Breast epithelium (tissue), 4 donors: Measurements from ENCODE around the gene SLC5A11. TPM values are rescaled to one million over a fixed set of nuclear protein-coding genes. Genes with fewer than 3 reads are reported as not detected.

Source experiments
- DNase-seq, 2 donors: peaks; one replicate each; pipeline ENCODE4 v3.0.0-alpha.2; 2019; ENCODE audit warnings: low spot score in 2 of 2
- H3K27ac ChIP-seq, 2 donors: fragments of 200-600 bp; sonication (generic) in 1 of 2; one replicate each; pipeline ENCODE4 v1.5.1; 2016 to 2019; ENCODE audit warnings: mild to moderate bottlenecking in 1 of 2
- H3K27me3 ChIP-seq, 2 donors: fragments of 200-600 bp; sonication (generic) in 1 of 2; one replicate each; pipeline versions ENCODE4 v1.5.1 to v1.6.0; 2017 to 2019; ENCODE audit warnings: control low read depth in 1 of 2, mild to moderate bottlenecking in 1 of 2
- H3K36me3 ChIP-seq: fragments of 200-600 bp; one replicate; pipeline ENCODE4 v1.5.1; 2019
- H3K4me1 ChIP-seq, 2 donors: fragments of 200-600 bp; sonication (generic); one replicate each; pipeline ENCODE4 v1.5.1; 2016 to 2019; ENCODE audit warnings: control low read depth in 1 of 2
- H3K4me3 ChIP-seq, 3 donors: fragments of 200-600 bp; sonication (generic); 1 replicate in 2 of 3; 2 replicates in 1 of 3; pipeline ENCODE4 v1.5.1; 2016 to 2019; ENCODE audit warnings: mild to moderate bottlenecking in 3 of 3, moderate library complexity in 2 of 3
- H3K9me3 ChIP-seq, 2 donors: fragments of 200-600 bp; sonication (generic) in 1 of 2; one replicate each; pipeline ENCODE4 v1.5.1; 2016 to 2019; ENCODE audit warnings: control low read depth in 1 of 2
- CTCF ChIP-seq, 3 donors: fragments of 450-650 bp; IDR thresholded peaks; one replicate each; pipeline ENCODE4 v1.5.1; 2016 to 2017; ENCODE audit warnings: antibody characterized with exemption in 3 of 3, mild to moderate bottlenecking in 3 of 3, moderate library complexity in 3 of 3
- POLR2A ChIP-seq: fragments of 450-650 bp; IDR thresholded peaks from one replicate; pipeline ENCODE4 v1.6.1; 2016; ENCODE audit warnings: antibody characterized with exemption, mild to moderate bottlenecking, moderate library complexity
- POLR2AphosphoS5 ChIP-seq, 3 donors: sonication (generic); formaldehyde crosslinking; IDR thresholded peaks; one replicate each; pipeline ENCODE4 v1.6.1; 2017; ENCODE audit warnings: antibody characterized with exemption in 3 of 3
- intact Hi-C: fragments of 100-400 bp; cut with DNase I; formaldehyde crosslinking; loops from one replicate; pipeline ENCODE4 v1.15.1; 2023; ENCODE audit warnings: low total_unique reads
- total RNA-seq, 3 donors: library from RNA; depleted of rRNA; stranded (reverse); fragments of >200 nt; gene quantifications; one replicate each; pipeline ENCODE4 v1.1.0, GENCODE V29; 2016

SLC5A11 gene
- total RNA-seq, 3 donors from 2014 or later = 0.16 to 1.8 (median 0.66) TPM

DNA sequence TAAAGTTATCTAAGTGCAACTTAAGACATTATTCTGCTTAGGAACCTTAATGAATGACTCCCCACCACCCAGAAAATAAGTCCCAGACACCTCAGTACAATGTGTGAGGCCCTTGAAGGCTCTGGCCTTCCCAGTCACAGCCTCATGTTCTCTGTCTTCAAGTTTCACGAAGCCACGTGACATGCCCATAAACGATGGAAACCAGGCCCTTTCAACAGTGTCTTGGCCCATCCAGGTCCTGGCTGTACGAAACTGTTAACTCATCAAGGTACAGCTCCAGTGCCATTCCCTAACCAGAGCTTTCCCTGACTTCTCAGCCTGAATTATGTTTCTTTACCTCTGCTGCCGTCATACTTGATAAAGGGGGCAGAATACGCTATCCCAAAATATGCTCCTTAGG lies 100.4 kb downstream of the SLC5A11 start:
- no peak for TF ChIP-seq POLR2AphosphoS5 (IDR thresholded peaks at IDR 0.05)
- TF ChIP-seq CTCF (IDR thresholded peaks at IDR 0.05) = no peak
- TF ChIP-seq POLR2A = no peak
- Histone ChIP-seq H3K9me3 (no peaks in the 10 kb centered on the region), H3K36me3 (peaks cover 11% of the 10 kb centered on the region), H3K4me3 (no peak overlapping the region), H3K27me3 (no peaks in the 10 kb centered on the region), H3K27ac (no peak overlapping the region), H3K4me1 (no peaks in the 10 kb centered on the region)
- no peak for DNase-seq
- intact Hi-C loops = no loop called here

DNA sequence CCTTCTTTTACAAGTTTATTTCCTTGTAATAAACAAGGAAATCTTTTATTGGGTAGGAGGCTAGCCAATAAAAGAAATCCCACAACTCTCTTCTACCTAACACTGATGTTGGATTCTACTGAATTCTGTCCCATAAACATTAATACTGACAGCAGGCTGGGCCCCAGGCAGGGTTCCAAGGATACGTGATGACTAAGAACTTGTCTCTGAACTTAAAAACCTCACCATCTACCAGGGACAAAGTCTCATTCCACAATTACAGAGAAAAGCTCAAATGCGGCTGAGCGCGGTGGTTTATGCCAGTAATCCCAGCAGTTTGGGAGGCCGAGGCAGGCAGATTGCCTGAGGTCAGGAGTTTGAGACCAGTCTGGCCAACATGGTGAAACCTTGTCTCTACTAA lies 104.5 kb downstream of the SLC5A11 start:
- Histone ChIP-seq H3K36me3 (peaks cover 19% of the 10 kb centered on the region), H3K4me1 (no peaks in the 10 kb centered on the region)
- intact Hi-C loops = no loop called here

GRCh38 chr16:24953306-24953705 lies 107.5 kb downstream of the SLC5A11 start:
- H3K4me3 ChIP-seq = no peak overlapping the region
- intact Hi-C loops = no loop called here
- no peak for TF ChIP-seq POLR2AphosphoS5 (IDR thresholded peaks at IDR 0.05)
- TF ChIP-seq POLR2A = no peak
- TF ChIP-seq CTCF (IDR thresholded peaks at IDR 0.05) = no peak
- no peaks in the 10 kb centered on the region for H3K4me1 ChIP-seq
- no peak for DNase-seq
- no peaks in the 10 kb centered on the region for H3K9me3 ChIP-seq
- peaks cover 14% of the 10 kb centered on the region for H3K36me3 ChIP-seq
- no peak overlapping the region for H3K27ac ChIP-seq
- H3K27me3 ChIP-seq = no peaks in the 10 kb centered on the region

More for the DNA sequence above, 104.5 kb downstream of the SLC5A11 start:
- H3K27me3 ChIP-seq = no peaks in the 10 kb centered on the region
- DNase-seq = no peak
- TF ChIP-seq POLR2AphosphoS5 (IDR thresholded peaks at IDR 0.05) (no peak), POLR2A (no peak), CTCF (IDR thresholded peaks at IDR 0.05) (no peak)
- H3K4me3 ChIP-seq = no peak overlapping the region
- no peak overlapping the region for H3K27ac ChIP-seq
- H3K9me3 ChIP-seq = no peaks in the 10 kb centered on the region

DNA sequence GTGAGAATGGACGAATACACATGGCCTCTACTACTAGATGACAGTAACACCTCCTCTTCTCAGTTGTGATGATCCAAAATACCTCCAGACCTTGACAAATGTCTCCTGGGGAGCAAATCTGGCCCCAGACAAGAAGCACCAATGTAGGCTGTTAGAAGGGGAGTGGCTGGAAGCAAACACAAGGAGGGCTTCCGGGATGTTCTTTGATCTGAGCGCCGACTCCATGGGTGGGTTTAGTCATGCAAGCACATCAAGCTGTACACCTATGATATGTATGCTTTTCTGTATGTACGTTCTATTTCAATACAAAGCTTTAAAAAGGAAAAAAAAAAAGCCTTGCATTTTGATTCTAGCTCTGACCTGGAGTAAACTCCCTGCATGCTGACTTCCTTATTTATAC lies 108.0 kb downstream of the SLC5A11 start:
- Histone ChIP-seq H3K9me3 (no peaks in the 10 kb centered on the region), H3K27ac (no peak overlapping the region), H3K4me1 (no peaks in the 10 kb centered on the region), H3K36me3 (peaks cover 10% of the 10 kb centered on the region), H3K4me3 (no peak overlapping the region), H3K27me3 (no peaks in the 10 kb centered on the region)
- no peak for TF ChIP-seq CTCF (IDR thresholded peaks at IDR 0.05)
- no peak for TF ChIP-seq POLR2AphosphoS5 (IDR thresholded peaks at IDR 0.05)
- no peak for TF ChIP-seq POLR2A
- intact Hi-C loops = no loop called here
- no peak for DNase-seq

GRCh38 chr16:24954137-24954536 lies 108.4 kb downstream of the SLC5A11 start:
- no peak for DNase-seq
- Histone ChIP-seq H3K4me1 (no peaks in the 10 kb centered on the region), H3K27ac (no peak overlapping the region), H3K36me3 (peaks cover 8% of the 10 kb centered on the region), H3K27me3 (no peaks in the 10 kb centered on the region), H3K9me3 (no peaks in the 10 kb centered on the region), H3K4me3 (no peak overlapping the region)
- TF ChIP-seq POLR2AphosphoS5 (IDR thresholded peaks at IDR 0.05) = no peak
- no peak for TF ChIP-seq CTCF (IDR thresholded peaks at IDR 0.05)
- no peak for TF ChIP-seq POLR2A
- intact Hi-C loops = no loop called here
